Measurements from ENCODE around the gene PDZD2.
"Not testable (repeated sequence)": the region's sequence is repeated elsewhere in the genome, so short reads cannot be mapped to it uniquely, and the experiment has no call there.

Gene PDZD2

GRCh38 chr5:31776294-31776693, 137.4 kb downstream of the PDZD2 start:
- not testable (repeated sequence) for DNase-seq

GRCh38 chr5:31776976-31777651, 138.2 kb downstream of the PDZD2 start:
- DNase-seq = no peak

- no peak for DNase-seq
Measured at GRCh38 chr5:31781772-31782171, 142.8 kb downstream of the PDZD2 start.

- DNase-seq = no peak
Measured at GRCh38 chr5:31783086-31783645, 144.2 kb downstream of the PDZD2 start.

- DNase-seq = no peak
Measured at GRCh38 chr5:31783731-31784130, 144.8 kb downstream of the PDZD2 start.

- no peak for DNase-seq
Measured at GRCh38 chr5:31786090-31786631, 147.2 kb downstream of the PDZD2 start.

DNA sequence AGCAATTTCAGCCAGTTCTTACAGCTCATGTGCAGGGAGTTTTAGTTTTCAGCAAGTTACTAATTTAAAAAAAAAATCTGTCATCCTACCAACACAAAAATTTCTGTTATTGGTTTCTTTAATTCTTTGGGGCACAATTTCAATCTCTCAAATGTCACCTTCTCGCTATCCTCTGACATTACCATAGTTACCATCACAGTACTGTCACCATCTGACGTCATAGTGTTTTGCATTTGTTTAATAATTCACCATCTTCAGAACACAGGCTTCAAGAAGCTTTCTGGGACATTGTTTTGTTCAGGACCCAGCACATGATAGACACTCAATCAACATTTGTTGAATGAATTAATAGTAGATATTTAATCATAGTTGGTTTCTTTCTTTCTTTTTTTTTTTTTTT, 155.1 kb downstream of the PDZD2 start:
- no peak for DNase-seq

- no peak for DNase-seq
Measured at GRCh38 chr5:31798168-31798567, 159.2 kb downstream of the PDZD2 start.

- no peak for DNase-seq
Measured at GRCh38 chr5:31800351-31800750, 161.4 kb downstream of the PDZD2 start.

DNA sequence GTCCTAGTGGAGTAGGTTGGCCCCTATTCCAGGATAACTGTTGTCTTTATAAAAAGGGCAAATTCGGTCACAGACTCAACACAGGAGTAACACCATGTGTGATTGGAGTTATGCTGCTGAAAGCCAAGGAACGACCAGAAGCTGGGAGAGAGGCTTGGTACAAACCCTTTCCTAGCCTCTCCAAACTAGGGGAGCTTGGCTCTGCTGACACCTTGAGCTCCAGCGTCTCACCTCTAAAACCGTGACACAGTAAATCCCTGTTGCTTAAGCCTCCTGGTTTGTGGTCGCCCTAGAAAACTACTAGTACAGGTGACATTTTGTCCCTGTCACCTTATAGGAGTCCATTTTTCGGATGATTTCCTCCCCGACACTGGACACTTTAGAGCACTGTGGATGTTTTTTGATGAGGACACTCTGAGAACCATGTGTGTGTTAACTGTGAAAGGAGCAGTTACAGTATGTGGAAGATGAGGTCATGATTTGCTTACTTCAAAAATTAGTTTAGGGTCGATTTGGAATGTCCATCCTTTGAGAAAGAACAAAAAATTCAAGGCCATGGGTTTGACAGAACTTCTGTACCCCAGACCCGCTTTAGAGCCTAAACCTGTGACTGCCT, 167.0 kb downstream of the PDZD2 start:
- DNase-seq = no peak

GRCh38 chr5:31806561-31806960, 167.6 kb downstream of the PDZD2 start:
- no peak for DNase-seq

DNA sequence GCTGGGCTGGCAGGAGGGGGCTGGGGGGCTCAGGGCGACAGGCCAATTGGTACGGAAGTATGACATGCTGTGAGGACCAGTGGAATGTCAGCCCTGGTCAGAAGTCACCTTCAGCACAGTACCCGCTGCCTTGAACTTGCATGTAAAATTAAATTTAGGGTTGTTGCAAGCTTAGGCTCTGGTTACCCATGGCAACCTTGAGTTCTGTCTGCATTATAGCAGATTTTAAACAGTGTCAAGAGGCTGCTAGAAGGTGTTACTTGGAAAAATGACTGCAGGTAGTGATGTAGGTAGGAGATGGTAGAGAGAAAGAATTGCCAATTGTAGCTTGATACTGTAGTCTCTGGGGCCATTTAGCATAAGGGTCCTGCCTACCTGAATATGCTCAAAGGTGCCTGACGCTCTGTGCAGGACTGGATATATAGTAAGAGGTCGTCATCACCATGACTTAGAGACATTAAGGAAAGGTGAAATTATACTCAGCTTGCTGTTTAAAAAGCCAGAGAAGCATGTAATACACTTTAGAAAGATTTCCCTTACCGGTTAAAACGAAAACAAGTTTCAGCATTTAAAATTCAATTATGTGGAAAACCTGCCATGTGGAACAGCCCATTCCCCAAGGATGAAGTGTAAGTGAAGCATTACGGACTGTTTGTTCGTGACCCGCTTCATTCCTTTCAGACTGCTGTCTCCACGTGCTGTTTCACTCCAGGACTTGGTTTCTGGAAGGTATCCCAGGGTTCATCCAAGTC, 169.0 kb downstream of the PDZD2 start:
- DNase-seq = no peak

DNA sequence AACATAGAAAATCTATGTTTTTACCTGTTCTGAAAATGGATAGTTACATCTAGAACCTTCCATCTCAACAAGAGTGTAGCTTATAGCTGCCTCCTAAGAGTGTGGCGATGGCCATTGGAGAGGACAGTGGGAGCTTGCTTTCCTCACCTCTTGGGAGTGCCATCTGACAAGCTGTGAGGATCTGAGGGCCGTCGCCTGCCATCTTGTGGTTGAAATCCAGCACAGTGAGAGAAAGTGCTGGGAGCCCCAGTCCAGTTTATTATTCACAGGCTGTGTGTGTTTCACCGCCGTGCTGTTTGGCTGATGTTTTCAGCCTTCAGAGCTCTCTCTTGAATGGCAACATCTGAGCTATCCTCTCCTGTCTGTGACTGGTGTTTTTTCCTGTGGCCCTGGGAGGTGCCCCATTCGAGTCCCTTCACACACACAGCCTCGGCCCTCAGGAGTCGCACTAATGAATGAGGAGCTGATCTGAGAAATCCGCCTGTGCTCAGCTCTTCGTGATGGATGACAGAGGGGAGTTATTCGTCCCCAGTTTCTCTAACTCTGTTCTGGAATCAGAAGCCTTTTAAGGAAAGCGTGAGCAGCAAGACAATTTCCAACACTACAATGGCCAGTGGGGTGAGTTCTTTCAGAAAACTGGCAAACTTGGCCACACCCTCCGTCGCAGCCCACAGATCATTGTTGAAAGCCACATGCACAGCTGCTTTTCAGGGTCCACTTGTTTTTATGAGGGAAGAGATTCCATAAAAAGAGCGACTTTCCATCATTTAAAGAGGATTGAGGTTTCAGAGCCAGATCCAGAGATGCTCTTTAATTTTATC, 170.3 kb downstream of the PDZD2 start:
- no peak for DNase-seq

DNA sequence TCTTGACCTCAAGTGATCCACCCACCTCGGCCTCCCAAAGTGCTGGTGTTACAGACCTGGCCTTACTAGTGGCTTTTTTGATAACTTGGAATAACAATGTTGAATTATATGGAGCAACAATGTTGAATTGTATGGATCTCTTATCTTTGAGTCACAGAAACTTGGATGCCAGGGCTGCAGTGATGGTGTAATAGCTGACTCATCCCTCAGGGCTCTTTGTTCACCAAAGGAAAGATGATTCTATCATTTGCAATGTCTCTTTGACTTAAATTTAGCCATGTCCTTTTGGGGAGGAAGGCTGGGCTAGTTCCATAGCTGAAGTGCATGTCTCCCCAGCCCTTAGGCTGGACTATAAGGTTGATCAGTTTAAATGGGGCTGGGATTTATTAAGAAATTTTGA, 172.3 kb downstream of the PDZD2 start:
- no peak for DNase-seq

- DNase-seq = no peak
Measured at GRCh38 chr5:31815376-31815775, 176.4 kb downstream of the PDZD2 start.

DNA sequence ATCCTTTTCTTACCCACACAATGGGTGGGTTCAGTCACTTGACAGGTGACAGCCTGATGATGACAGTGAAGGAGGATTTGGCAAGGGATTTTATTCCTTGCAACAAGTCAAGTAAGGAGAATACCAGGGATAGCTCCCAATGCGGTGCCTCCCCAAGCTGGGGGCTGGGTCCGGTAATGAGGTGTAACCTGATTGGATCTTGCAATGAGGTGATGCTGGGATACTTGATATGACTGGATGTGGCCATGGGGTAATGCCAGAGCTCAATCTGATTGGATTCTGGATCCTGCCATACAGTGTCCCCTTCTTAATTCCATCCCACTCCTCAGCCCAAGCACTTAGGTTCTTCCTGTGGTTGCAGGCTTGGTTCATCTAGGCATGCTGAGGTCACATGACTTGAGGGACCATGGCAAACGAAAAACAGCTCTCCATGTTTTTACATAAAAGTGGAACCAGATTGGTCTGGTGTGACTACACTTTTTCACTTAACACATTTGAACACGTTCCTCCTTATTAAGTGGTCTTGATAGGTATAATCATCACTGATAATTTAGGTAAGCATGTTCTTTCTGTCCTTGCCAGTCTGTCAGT, 181.1 kb downstream of the PDZD2 start:
- DNase-seq = no peak

- no peak for DNase-seq
Measured at GRCh38 chr5:31823472-31823871, 184.5 kb downstream of the PDZD2 start.

- DNase-seq = no peak
Measured at GRCh38 chr5:31824869-31825517, 186.1 kb downstream of the PDZD2 start.

DNA sequence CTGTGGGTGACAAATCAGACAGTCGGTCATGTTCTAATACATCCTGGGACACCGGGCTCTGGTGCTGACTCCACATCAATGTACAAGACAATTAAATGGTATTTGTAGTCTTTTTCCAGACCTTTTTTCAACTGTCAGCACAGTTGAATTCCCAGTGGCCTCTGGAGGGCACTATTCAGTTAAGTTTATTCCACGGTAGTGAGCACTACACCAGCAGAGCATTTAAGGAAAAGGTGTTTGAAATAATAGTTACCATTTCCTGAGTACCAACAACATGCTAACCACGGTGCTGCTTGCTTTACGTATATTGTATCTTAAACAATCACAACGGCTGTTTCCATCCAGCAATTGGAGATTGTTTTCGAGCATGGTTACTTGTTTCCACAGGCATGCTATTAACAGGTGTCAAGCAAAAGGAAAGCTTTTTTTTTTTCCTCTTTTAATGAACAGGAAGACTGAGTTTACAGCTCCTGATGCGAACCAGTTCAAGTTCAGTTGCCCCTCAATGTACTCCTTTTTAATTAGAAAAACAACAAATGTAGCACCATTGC, 186.7 kb downstream of the PDZD2 start:
- no peak for DNase-seq

- DNase-seq = no peak
Measured at GRCh38 chr5:31827867-31828266, 188.9 kb downstream of the PDZD2 start.

GRCh38 chr5:31832966-31833365, 194.0 kb downstream of the PDZD2 start:
- no peak for DNase-seq
